Left kidney (tissue), 2 donors: ENCODE results near the gene SCARB1. TPM values are rescaled to one million over a fixed set of nuclear protein-coding genes. Genes with fewer than 3 reads are reported as not detected.
A peak's percentile ranks its signal among the peaks of the same experiment; 100 is the strongest.

Experiments used
- DNase-seq: peaks from one replicate; pipeline ENCODE4 v3.0.0-alpha.2; 2013
- polyA plus RNA-seq: library from polyadenylated mRNA; unstranded; fragments of 120-200 nt; gene quantifications from one replicate; pipeline ENCODE4 v1.2.1, GENCODE V29; 2013; ENCODE audit not compliant: insufficient read length

SCARB1 gene
- polyA plus RNA-seq, 1 donor = 21.1 TPM

- DNase-seq = no peak
These were observed 89.0 kb downstream of the SCARB1 start for GRCh38 chr12:124774462-124775167.

GRCh38 chr12:124774054-124774461 lies 89.6 kb downstream of the SCARB1 start:
- DNase-seq = no peak

GRCh38 chr12:124772289-124773170 lies 91.1 kb downstream of the SCARB1 start:
- no peak for DNase-seq

- DNase-seq = no peak
These were observed 92.0 kb downstream of the SCARB1 start for GRCh38 chr12:124771462-124772288.

GRCh38 chr12:124770728-124771127 lies 92.9 kb downstream of the SCARB1 start:
- no peak for DNase-seq

- DNase-seq = no peak
These were observed 93.7 kb downstream of the SCARB1 start for GRCh38 chr12:124769881-124770512.

- DNase-seq = no peak
These were observed 94.5 kb downstream of the SCARB1 start for GRCh38 chr12:124769163-124769530.

- DNase-seq = no peak
These were observed 95.1 kb downstream of the SCARB1 start for GRCh38 chr12:124768452-124769162.

GRCh38 chr12:124767066-124767821 lies 96.4 kb downstream of the SCARB1 start:
- DNase-seq = peak; percentile 77

- no peak for DNase-seq
These were observed 97.0 kb downstream of the SCARB1 start for GRCh38 chr12:124766727-124767065.

GRCh38 chr12:124765581-124766489 lies 97.8 kb downstream of the SCARB1 start:
- no peak for DNase-seq

GRCh38 chr12:124764870-124765580 lies 98.6 kb downstream of the SCARB1 start:
- no peak for DNase-seq

- DNase-seq = no peak
These were observed 99.2 kb downstream of the SCARB1 start for GRCh38 chr12:124764451-124764850.

GRCh38 chr12:124763594-124763979 lies 100.1 kb downstream of the SCARB1 start:
- no peak for DNase-seq

- no peak for DNase-seq
These were observed 100.7 kb downstream of the SCARB1 start for GRCh38 chr12:124762791-124763593.

- DNase-seq = no peak
These were observed 101.3 kb downstream of the SCARB1 start for GRCh38 chr12:124762384-124762783.

GRCh38 chr12:124761871-124762270 lies 101.8 kb downstream of the SCARB1 start:
- DNase-seq = no peak

- DNase-seq = no peak
These were observed 102.6 kb downstream of the SCARB1 start for GRCh38 chr12:124761056-124761455.
